MCF 10A (cell line): Measurements from ENCODE around the gene PPM1L. TPM values are rescaled to one million over a fixed set of nuclear protein-coding genes. Genes with fewer than 3 reads are reported as not detected.

Experiments used
- BruUV-seq: library from RNA; stranded (reverse); fragments of 400-500 nt; replicated peaks from 2 replicates; lab custom pipeline; 2021; lab: Mats Ljungman, UMichigan
- CTCF ChIA-PET: fragments of 300-600 bp; sonication (Branson Sonifier 250); formaldehyde crosslinking; extraction: SDS; loops from one replicate; lab custom pipeline; 2021; ENCODE audit warnings: antibody characterized with exemption, inconsistent platforms; lab: Yijun Ruan, JAX
- POLR2A ChIA-PET: fragments of 300-600, 350-650 bp; sonication (Branson Sonifier 250); formaldehyde crosslinking; extraction: SDS; loops from one replicate; lab custom pipeline; 2020; ENCODE audit warnings: antibody characterized with exemption, inconsistent platforms; lab: Yijun Ruan, JAX
- DNase-seq: peaks from one replicate; pipeline ENCODE4 v3.0.0-alpha.2; 2018; ENCODE audit not compliant: unreplicated experiment
- H3K27ac Mint-ChIP-seq: one replicate; pipeline ENCODE4 v1.8.0; 2022; ENCODE audit warnings: mild to moderate bottlenecking, low read depth, mixed read lengths; ENCODE audit not compliant: unreplicated experiment
- H3K27me3 Mint-ChIP-seq: one replicate; pipeline ENCODE4 v1.8.0; 2022; ENCODE audit warnings: mixed read lengths; ENCODE audit not compliant: insufficient read depth, unreplicated experiment
- H3K36me3 Mint-ChIP-seq: one replicate; pipeline ENCODE4 v1.8.0; 2022; ENCODE audit warnings: mild to moderate bottlenecking, moderate library complexity, mixed read lengths; ENCODE audit not compliant: insufficient read depth, unreplicated experiment
- H3K4me1 Mint-ChIP-seq: one replicate; pipeline ENCODE4 v1.8.0; 2022; ENCODE audit warnings: mixed read lengths; ENCODE audit not compliant: insufficient read depth, unreplicated experiment
- H3K4me3 Mint-ChIP-seq: one replicate; pipeline ENCODE4 v1.8.0; 2022; ENCODE audit warnings: mild to moderate bottlenecking, moderate library complexity, mixed read lengths; ENCODE audit not compliant: unreplicated experiment
- H3K9me3 Mint-ChIP-seq: one replicate; pipeline ENCODE4 v1.8.0; 2022; ENCODE audit warnings: mixed read lengths; ENCODE audit not compliant: unreplicated experiment
- CTCF ChIP-seq: fragments of 200-600 bp; IDR thresholded peaks from one replicate; pipeline ENCODE4 v1.8.0; 2022; ENCODE audit warnings: antibody characterized with exemption, mild to moderate bottlenecking; ENCODE audit not compliant: unreplicated experiment
- intact Hi-C: fragments of 100-400 bp; cut with micrococcal nuclease; formaldehyde crosslinking; loops from 2 replicates; pipeline ENCODE4 v1.14.1; 2022
- total RNA-seq: library from RNA; stranded (reverse); gene quantifications from 2 replicates; pipeline ENCODE4 v1.2.3, GENCODE V29; 2022

The PPM1L gene
- total RNA-seq, 1 experiment from 2014 or later: 2.1 TPM

- Mint-ChIP-seq H3K4me3 (no peak overlapping the region), H3K27me3 (no peaks in the 10 kb centered on the region), H3K36me3 (no peaks in the 10 kb centered on the region), H3K9me3 (no peaks in the 10 kb centered on the region), H3K27ac (no peak overlapping the region), H3K4me1 (no peaks in the 10 kb centered on the region)
- BruUV-seq: no TSS peak
- CTCF ChIA-PET: interaction anchor here (0.6 kb wide), 1 partner anchor 69 kb away, joined by 4 read pairs; no protein-coding TSS in a partner anchor
- POLR2A ChIA-PET: no interaction called here
- no peak for TF ChIP-seq CTCF
- intact Hi-C loops: no loop called here
- no peak for DNase-seq
These were observed 25.8 kb downstream of the PPM1L start for GRCh38 chr3:160781863-160782262.

- H3K4me1 Mint-ChIP-seq: no peaks in the 10 kb centered on the region
- POLR2A ChIA-PET: no interaction called here
- intact Hi-C loops: no loop called here
- no peaks in the 10 kb centered on the region for H3K36me3 Mint-ChIP-seq
- no peak for TF ChIP-seq CTCF
- no peak overlapping the region for H3K4me3 Mint-ChIP-seq
- no peak for DNase-seq
- H3K27me3 Mint-ChIP-seq: no peaks in the 10 kb centered on the region
- CTCF ChIA-PET: interaction anchor here (1.1 kb wide), 1 partner anchor 9 kb away, joined by 3 read pairs; no protein-coding TSS in a partner anchor
- no peaks in the 10 kb centered on the region for H3K9me3 Mint-ChIP-seq
- H3K27ac Mint-ChIP-seq: no peak overlapping the region
- BruUV-seq: no TSS peak
These were observed 28.8 kb downstream of the PPM1L start for GRCh38 chr3:160784853-160785252.

- ChIA-PET CTCF (interaction anchor here (1.2 kb wide), 1 partner anchor 151 kb away, joined by 7 read pairs; no protein-coding TSS in a partner anchor), POLR2A (interaction anchor here (0.9 kb wide), 1 partner anchor 21 kb away, joined by 3 read pairs; no protein-coding TSS in a partner anchor)
- Mint-ChIP-seq H3K36me3 (no peaks in the 10 kb centered on the region), H3K27ac (no peak overlapping the region), H3K9me3 (no peaks in the 10 kb centered on the region), H3K4me3 (no peak overlapping the region), H3K27me3 (no peaks in the 10 kb centered on the region), H3K4me1 (no peaks in the 10 kb centered on the region)
- DNase-seq: no peak
- no peak for TF ChIP-seq CTCF
- intact Hi-C loops: no loop called here
- BruUV-seq: no TSS peak
These were observed 34.7 kb downstream of the PPM1L start for GRCh38 chr3:160790726-160791125.

- DNase-seq: no peak
- no peaks in the 10 kb centered on the region for H3K9me3 Mint-ChIP-seq
- no peak overlapping the region for H3K27ac Mint-ChIP-seq
- H3K36me3 Mint-ChIP-seq: peaks cover 4% of the 10 kb centered on the region
- BruUV-seq: no TSS peak
- POLR2A ChIA-PET: interaction anchor here (1.2 to 1.5 kb wide), 3 partner anchors 9 to 19 kb away, joined by 3 to 5 read pairs (median 3); no protein-coding TSS in a partner anchor
- TF ChIP-seq CTCF: no peak
- CTCF ChIA-PET: interaction anchor here (0.5 to 1.2 kb wide), 3 partner anchors 9 to 85 kb away, joined by 3 to 4 read pairs (median 3); no protein-coding TSS in a partner anchor
- intact Hi-C loops: no loop called here
- H3K4me1 Mint-ChIP-seq: peaks cover 11% of the 10 kb centered on the region
- H3K4me3 Mint-ChIP-seq: no peak overlapping the region
- no peaks in the 10 kb centered on the region for H3K27me3 Mint-ChIP-seq
These were observed 36.5 kb downstream of the PPM1L start for GRCh38 chr3:160792540-160792939.
